ENCODE results near the gene UNC5CL. TPM values are rescaled to one million over a fixed set of nuclear protein-coding genes. Genes with fewer than 3 reads are reported as not detected.

The UNC5CL gene
- total RNA-seq, 3 donors from 2014 or later (not counting 1 experiment from before 2014, with no cell fraction given), result 2.1 to 5.3 (median 4.4) TPM

DNA sequence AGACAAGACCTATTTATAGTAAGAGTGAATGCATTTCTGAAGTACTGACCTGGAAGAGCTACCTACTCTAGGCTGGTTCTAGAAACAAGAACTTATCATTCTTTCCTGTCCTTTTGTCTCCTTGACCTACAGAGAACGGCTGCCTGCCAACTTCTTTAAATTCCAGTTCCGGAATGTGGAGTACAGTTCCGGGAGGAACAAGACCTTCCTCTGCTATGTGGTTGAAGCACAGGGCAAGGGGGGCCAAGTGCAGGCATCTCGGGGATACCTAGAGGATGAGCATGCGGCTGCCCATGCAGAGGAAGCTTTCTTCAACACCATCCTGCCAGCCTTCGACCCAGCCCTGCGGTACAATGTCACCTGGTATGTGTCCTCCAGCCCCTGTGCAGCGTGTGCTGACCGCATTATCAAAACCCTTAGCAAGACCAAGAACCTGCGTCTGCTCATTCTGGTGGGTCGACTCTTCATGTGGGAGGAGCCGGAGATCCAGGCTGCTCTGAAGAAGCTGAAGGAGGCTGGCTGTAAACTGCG, 22.2 kb upstream of the UNC5CL start:
- WGBS (ENCODE audit: insufficient coverage), result 95% methylated on average over 13 of the region's 13 CpGs
- no peaks in the 10 kb centered on the region for H3K36me3 Mint-ChIP-seq

DNA sequence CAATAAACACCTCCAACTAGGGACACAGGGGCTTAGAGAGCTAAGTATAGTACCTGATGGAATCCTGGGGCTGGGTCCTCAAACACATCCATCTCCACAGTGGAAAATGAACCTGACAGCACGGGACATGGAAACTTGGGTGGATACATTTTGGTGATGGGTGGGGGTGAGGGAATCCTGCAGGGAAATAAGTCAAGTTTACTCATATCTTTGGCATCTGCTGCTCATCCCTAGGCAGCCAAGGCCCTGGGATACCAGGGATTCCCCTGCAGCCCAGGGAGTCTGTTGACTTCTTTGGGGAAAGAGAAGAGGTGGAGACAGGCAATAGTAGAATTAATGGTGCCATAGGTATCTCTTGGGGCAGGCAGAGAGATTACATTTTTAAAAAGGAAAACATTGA, 20.5 kb upstream of the UNC5CL start:
- H3K4me1 ChIP-seq (ENCODE audit: control insufficient read depth, insufficient read depth, low read length), result peaks cover 8% of the 10 kb centered on the region
- Mint-ChIP-seq H3K4me3 (no peak overlapping the region), H3K27me3 (ENCODE audit: low read depth in 2 of 2) (no peaks in the 10 kb centered on the region), H3K9me3 (no peaks in the 10 kb centered on the region), H3K4me1 (peaks cover 12 to 22% of the 10 kb centered on the region in 2 donors), H3K36me3 (no peaks in the 10 kb centered on the region), H3K27ac (no peak overlapping the region)
- H3K9me3 ChIP-seq (ENCODE audit: control insufficient read depth, insufficient read depth, low read length), result no peaks in the 10 kb centered on the region
- TF ChIP-seq, protein P1, sequence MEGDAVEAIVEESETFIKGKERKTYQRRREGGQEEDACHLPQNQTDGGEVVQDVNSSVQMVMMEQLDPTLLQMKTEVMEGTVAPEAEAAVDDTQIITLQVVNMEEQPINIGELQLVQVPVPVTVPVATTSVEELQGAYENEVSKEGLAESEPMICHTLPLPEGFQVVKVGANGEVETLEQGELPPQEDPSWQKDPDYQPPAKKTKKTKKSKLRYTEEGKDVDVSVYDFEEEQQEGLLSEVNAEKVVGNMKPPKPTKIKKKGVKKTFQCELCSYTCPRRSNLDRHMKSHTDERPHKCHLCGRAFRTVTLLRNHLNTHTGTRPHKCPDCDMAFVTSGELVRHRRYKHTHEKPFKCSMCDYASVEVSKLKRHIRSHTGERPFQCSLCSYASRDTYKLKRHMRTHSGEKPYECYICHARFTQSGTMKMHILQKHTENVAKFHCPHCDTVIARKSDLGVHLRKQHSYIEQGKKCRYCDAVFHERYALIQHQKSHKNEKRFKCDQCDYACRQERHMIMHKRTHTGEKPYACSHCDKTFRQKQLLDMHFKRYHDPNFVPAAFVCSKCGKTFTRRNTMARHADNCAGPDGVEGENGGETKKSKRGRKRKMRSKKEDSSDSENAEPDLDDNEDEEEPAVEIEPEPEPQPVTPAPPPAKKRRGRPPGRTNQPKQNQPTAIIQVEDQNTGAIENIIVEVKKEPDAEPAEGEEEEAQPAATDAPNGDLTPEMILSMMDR (IDR thresholded peaks at IDR 0.05), result no peak
- H3K4me3 ChIP-seq (ENCODE audit: low read length), result no peak overlapping the region
- no peak for DNase-seq
- intact Hi-C loops (cut with micrococcal nuclease), result no loop called here
- ATAC-seq, result no peak
- 100% methylated on average over 1 of the region's 1 CpG for WGBS (ENCODE audit: insufficient coverage)
- H3K27me3 ChIP-seq (ENCODE audit: control insufficient read depth, insufficient read depth, low read length), result no peaks in the 10 kb centered on the region
- no peak overlapping the region for H3K27ac ChIP-seq (ENCODE audit: low read length)
- H3K36me3 ChIP-seq (ENCODE audit: control insufficient read depth, insufficient read depth, low read length), result peaks cover 26% of the 10 kb centered on the region

More for the DNA sequence above, 22.2 kb upstream of the UNC5CL start:
- no peaks in the 10 kb centered on the region for H3K27me3 ChIP-seq (ENCODE audit: control insufficient read depth, insufficient read depth, low read length)
- DNase-seq, result no peak
- TF ChIP-seq, protein P1 (IDR thresholded peaks at IDR 0.05), result no peak
- H3K36me3 ChIP-seq (ENCODE audit: control insufficient read depth, insufficient read depth, low read length), result peaks cover 37% of the 10 kb centered on the region
- Mint-ChIP-seq H3K4me3 (no peak overlapping the region), H3K27me3 (ENCODE audit: low read depth in 2 of 2) (no peaks in the 10 kb centered on the region), H3K4me1 (peaks cover 12 to 22% of the 10 kb centered on the region in 2 donors), H3K27ac (no peak overlapping the region), H3K9me3 (no peaks in the 10 kb centered on the region)
- intact Hi-C loops (cut with micrococcal nuclease), result no loop called here
- no peak for ATAC-seq
- H3K9me3 ChIP-seq (ENCODE audit: control insufficient read depth, insufficient read depth, low read length), result no peaks in the 10 kb centered on the region
- H3K4me1 ChIP-seq (ENCODE audit: control insufficient read depth, insufficient read depth, low read length), result peaks cover 8% of the 10 kb centered on the region
- no peak overlapping the region for H3K27ac ChIP-seq (ENCODE audit: low read length)
- no peak overlapping the region for H3K4me3 ChIP-seq (ENCODE audit: low read length)

DNA sequence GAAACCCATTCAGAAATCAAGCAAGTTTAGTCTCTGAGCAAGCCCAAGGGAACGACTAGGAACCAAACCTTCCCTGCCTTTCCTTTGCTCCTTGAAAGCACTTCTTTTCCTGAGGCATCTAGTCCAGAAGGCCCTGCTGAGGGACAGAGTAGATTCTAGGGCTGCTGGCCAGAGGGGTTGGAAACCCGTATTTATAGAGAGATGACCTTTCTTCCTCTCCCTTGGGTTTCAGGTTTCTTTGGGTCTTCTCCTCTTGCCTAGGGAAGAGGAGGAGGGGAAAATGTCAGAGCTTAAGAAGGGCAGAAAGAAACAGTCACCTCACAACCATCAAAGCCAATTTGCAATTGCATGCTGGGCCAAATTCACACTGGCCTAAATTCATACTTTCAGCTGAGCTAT, 19.8 kb upstream of the UNC5CL start:
- peak overlapping the region; percentile 68 to 88 for H3K27ac Mint-ChIP-seq
- no peaks in the 10 kb centered on the region for H3K36me3 Mint-ChIP-seq
- H3K27me3 ChIP-seq (ENCODE audit: control insufficient read depth, insufficient read depth, low read length), result no peaks in the 10 kb centered on the region
- H3K27ac ChIP-seq (ENCODE audit: low read length), result no peak overlapping the region
- no peaks in the 10 kb centered on the region for H3K27me3 Mint-ChIP-seq (ENCODE audit: low read depth in 2 of 2)
- intact Hi-C loops (cut with micrococcal nuclease), result no loop called here
- TF ChIP-seq, protein P1 (IDR thresholded peaks at IDR 0.05), result no peak
- no peak overlapping the region for H3K4me3 Mint-ChIP-seq
- H3K36me3 ChIP-seq (ENCODE audit: control insufficient read depth, insufficient read depth, low read length), result peaks cover 19% of the 10 kb centered on the region
- ATAC-seq, result no peak
- H3K4me3 ChIP-seq (ENCODE audit: low read length), result no peak overlapping the region
- no peaks in the 10 kb centered on the region for H3K9me3 ChIP-seq (ENCODE audit: control insufficient read depth, insufficient read depth, low read length)
- H3K9me3 Mint-ChIP-seq, result no peaks in the 10 kb centered on the region
- peaks cover 8% of the 10 kb centered on the region for H3K4me1 ChIP-seq (ENCODE audit: control insufficient read depth, insufficient read depth, low read length)
- WGBS (ENCODE audit: insufficient coverage), result 95% methylated on average over 2 of the region's 2 CpGs
- no peak for DNase-seq
- peaks cover 12 to 22% of the 10 kb centered on the region in 2 donors for H3K4me1 Mint-ChIP-seq
